Ishikawa (cell line): Measurements from ENCODE around the gene ARRDC5.

Experiments used
- EGR1 ChIP-seq: IDR thresholded peaks from 2 replicates; pipeline ENCODE4 v1.6.1; 2012
- EP300 ChIP-seq: IDR thresholded peaks from 2 replicates; pipeline ENCODE4 v1.6.1; 2012; ENCODE audit warnings: borderline replicate concordance
- FOXM1 ChIP-seq: IDR thresholded peaks from 2 replicates; pipeline ENCODE4 v1.6.1; 2012; ENCODE audit warnings: low read depth, borderline replicate concordance
- NFIC ChIP-seq: IDR thresholded peaks from 2 replicates; pipeline ENCODE4 v1.6.1; 2012
- RAD21 ChIP-seq: IDR thresholded peaks from 2 replicates; pipeline ENCODE4 v1.6.1; 2012; ENCODE audit warnings: low read depth
- REST ChIP-seq: IDR thresholded peaks from 2 replicates; pipeline ENCODE4 v1.6.1; 2012; ENCODE audit warnings: low read depth, mild to moderate bottlenecking
- TAF1 ChIP-seq: IDR thresholded peaks from 2 replicates; pipeline ENCODE4 v1.6.1; 2012; ENCODE audit warnings: low read depth, mild to moderate bottlenecking
- TCF12 ChIP-seq: IDR thresholded peaks from 2 replicates; pipeline ENCODE4 v1.6.1; 2012; ENCODE audit warnings: low read depth
- TEAD4 ChIP-seq: IDR thresholded peaks from 2 replicates; pipeline ENCODE4 v1.6.1; 2012
- USF1 ChIP-seq: IDR thresholded peaks from 2 replicates; pipeline ENCODE4 v1.6.1; 2012
- YY1 ChIP-seq: IDR thresholded peaks from 2 replicates; pipeline ENCODE4 v1.6.1; 2012; ENCODE audit warnings: low read depth
- ZBTB7A ChIP-seq: IDR thresholded peaks from 2 replicates; pipeline ENCODE4 v1.6.1; 2012; ENCODE audit warnings: low read depth
- TF ChIP-seq, protein P1 (sequence below): IDR thresholded peaks from 2 replicates; pipeline ENCODE4 v1.6.1; 2012

DNA sequence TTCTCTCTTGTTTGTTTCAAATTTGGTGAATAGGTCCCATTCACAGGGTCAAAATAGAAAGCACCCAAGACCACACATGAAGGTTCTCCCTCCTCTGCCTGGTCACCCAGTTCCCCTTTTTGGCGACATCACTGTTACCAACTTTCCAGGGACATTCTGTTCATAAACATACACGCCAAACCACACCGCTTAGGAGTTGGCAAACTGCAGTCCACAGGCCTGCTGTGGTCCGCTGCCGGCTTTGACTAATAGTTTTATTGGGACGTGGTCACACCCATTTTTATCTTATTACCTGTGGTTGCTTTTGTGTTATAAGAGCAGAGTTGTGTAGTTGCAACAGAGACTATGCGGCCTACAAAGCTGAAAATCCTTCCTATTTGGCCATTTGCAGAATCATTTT lies 30.8 kb upstream of the ARRDC5 start:
- TF ChIP-seq REST (no peak), NFIC (no peak), EP300 (no peak), TCF12 (no peak), FOXM1 (no peak), EGR1 (no peak), YY1 (no peak), TEAD4 (no peak), TAF1 (no peak), USF1 (no peak), RAD21 (no peak), ZBTB7A (no peak)
- TF ChIP-seq, protein P1, sequence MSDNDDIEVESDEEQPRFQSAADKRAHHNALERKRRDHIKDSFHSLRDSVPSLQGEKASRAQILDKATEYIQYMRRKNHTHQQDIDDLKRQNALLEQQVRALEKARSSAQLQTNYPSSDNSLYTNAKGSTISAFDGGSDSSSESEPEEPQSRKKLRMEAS = no peak
